HG02884 (cell line): Measurements from ENCODE around the gene S100A6.
"Not testable (repeated sequence)": the region's sequence is repeated elsewhere in the genome, so short reads cannot be mapped to it uniquely, and the experiment has no call there.

Source experiments
- ATAC-seq: cut with Tn5 transposase; IDR thresholded peaks from one replicate; pipeline ENCODE4 v1.9.1; 2021; ENCODE audit warnings: mild to moderate bottlenecking, moderate library complexity; ENCODE audit not compliant: unreplicated experiment

Gene S100A6

DNA sequence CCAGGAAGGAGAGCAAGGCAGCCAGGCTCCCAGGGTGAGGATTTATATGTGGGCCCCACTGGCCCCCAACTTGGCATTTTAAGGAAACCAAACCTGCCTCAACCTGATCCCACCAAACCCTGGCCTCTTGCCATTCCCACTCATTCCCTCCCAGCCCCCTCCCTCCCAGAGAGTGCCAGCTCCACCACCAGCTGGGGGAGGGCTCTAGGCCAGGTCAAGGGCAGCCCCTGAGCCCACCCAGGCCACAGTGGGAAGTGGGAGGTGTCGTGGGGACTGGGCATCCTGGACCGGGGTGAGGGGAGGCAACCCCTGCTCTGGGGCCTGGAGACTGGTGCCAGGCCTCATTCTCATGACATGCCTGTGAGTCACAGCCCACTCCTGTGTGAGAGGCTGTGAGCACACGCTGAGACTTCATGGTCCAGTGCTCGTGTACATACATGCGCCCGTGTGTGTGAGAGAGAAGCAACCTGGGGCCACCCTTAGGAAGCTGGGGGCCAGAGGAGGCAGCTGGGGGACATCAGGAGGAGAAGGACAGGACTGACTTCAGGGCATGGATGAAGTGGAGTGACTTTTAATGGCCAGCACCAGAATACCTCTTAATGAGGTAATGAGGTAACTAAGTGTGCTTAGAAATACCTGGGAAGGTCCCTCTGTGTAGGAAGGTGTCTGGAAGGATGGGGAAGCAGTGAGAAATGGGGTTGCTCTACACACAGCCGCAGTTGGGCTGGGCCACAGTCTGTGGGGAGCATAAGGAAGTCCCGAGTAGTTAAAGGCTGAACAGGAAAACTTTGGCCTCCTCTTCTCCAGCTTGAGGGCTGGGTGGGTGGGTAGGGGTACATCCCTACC lies 30.0 kb upstream of the S100A6 start, which contains the start of gene S100A2:
S100A2 (minus strand) TSS at position 316 of the 846 bp plus-strand sequence. CDS start 1,967 bp downstream, outside the sequence.
- no peak for ATAC-seq

DNA sequence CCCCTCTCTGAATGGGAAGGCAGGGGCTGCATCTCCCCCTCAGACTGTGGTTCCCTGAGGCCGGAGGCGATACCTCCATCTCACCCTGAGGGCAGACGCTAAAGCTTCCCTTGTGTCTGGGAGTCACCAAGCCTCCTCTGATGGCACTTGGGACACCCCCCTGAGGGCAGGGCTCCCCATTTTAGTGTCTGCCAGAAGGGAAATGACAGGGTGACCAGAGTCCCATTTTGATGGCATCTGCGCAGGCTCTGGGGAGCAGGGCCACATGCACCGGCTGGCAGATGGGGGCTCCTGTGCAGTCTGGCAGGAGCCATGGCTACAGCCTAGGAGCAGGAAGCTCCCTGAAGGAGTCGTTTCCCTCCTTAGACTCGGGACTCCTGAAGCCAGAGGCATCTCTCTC lies 28.2 kb upstream of the S100A6 start:
- no peak for ATAC-seq

DNA sequence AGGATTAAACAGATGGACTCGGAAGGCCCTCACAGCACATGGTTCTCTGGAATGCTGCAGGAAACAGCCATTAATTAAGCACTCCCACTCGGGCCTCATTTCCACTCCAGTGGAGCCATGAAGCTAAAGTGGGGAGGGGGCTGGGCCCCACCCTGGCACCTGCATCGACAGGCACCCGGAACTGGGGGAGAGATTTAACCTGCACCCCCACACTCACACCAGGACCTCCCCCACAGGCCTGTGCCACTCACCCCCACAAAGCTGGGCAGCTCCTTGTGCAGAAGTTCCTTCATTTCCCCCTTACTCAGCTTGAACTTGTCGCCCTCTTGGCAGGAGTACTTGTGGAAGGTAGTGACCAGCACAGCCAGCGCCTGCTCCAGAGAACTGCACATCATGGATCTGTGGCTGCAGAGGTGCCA lies 27.7 kb upstream of the S100A6 start:
- no peak for ATAC-seq

DNA sequence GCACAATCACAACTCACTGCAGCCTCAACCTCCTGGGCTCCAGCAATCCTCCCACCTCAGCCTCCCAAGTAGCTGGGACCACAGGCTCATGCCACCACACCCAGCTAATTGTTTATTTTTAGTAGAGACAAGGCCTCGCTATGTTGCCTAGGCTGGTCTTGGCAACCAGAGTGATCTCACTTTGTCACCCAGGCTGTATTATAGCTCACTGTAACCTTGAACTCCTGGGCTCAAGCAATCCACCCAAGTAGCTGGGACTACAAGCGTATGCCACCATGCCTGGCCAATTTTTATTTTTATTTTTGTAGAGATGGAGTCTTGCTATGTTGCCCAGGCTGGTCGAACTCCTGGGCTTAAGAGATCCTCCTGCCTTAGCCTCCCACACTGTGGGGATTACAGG lies 26.2 kb upstream of the S100A6 start:
- ATAC-seq = not testable (repeated sequence)

GRCh38 chr1:153561466-153561985 lies 25.7 kb upstream of the S100A6 start:
- ATAC-seq = no peak

DNA sequence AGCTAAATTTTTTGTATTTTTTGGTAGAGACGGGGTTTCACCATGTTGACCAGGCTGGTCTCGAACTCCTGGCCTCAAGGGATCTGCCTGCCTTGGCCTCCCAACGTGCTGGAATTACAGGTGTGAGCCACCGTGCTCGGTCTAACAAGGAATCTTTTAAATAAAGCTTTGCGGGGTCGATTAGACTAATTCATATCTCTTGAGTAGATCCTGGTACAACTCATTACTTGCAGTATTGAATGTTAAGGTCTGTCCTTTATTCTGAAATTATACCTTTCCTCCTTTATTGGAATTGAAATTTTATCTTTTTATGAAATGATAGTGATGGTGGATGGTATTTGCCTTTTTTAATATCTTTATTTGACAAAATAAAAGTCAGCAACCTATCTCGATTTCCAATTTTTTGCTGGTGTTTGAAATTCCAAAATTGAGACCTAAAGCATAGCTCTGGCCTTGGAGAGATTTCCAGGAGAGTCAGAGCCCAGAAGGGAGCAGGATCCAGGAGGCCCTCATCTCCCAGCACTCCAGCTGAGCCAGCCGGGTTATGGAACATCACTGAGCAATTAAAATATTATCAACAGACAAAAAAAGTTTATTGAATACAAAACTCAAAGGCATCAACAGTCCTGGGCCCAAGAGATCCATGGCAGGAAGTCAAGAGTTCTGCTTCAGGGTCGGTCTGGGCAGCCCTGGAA lies 25.1 kb upstream of the S100A6 start:
- no peak for ATAC-seq

- no peak for ATAC-seq
Measured at GRCh38 chr1:153560241-153560640, 24.4 kb upstream of the S100A6 start.

GRCh38 chr1:153557877-153558276 lies 22.1 kb upstream of the S100A6 start:
- no peak for ATAC-seq

DNA sequence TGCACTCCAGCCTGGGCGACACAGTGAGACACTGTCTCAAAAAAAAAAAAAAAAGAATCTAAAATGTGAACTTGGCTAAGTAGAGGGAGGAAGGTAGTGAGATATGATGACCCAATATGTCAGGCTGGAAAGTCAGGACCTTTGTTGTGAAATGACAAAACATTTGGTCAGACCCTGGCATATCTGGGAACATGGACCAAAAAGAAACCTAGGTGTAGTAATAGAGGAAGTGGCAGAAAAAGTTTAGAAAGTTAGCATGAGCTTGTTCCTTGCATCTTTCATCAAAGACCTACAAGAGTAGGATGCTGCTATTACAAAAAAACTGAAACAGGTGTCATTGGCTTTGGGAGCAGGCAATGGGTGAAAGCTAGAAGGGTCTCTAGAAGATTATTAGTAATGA lies 20.6 kb upstream of the S100A6 start:
- ATAC-seq = no peak

GRCh38 chr1:153553830-153554541 lies 18.2 kb upstream of the S100A6 start:
- ATAC-seq = no peak

GRCh38 chr1:153553096-153553495 lies 17.3 kb upstream of the S100A6 start:
- no peak for ATAC-seq

- ATAC-seq = no peak
Measured at GRCh38 chr1:153552335-153552734, 16.5 kb upstream of the S100A6 start.

- no peak for ATAC-seq
Measured at GRCh38 chr1:153550827-153551500, 15.2 kb upstream of the S100A6 start.

- ATAC-seq = no peak
Measured at GRCh38 chr1:153550398-153550758, 14.6 kb upstream of the S100A6 start.

- no peak for ATAC-seq
Measured at GRCh38 chr1:153549741-153550397, 14.1 kb upstream of the S100A6 start.

- no peak for ATAC-seq
Measured at GRCh38 chr1:153548722-153549688, 13.2 kb upstream of the S100A6 start, which contains the start of gene S100A3. TSS of gene S100A3 (minus strand) at chr1:153549258. CDS start at chr1:153548485, 773 bp downstream.

- ATAC-seq = no peak
Measured at GRCh38 chr1:153547560-153548551, 12.1 kb upstream of the S100A6 start.
